IPS DF 4.7 (cell line): ENCODE results near the gene MB21D2.

Experiments
- DNase-seq: peaks from one replicate; pipeline ENCODE4 v3.0.0-alpha.2; 2013; ENCODE audit warnings: low spot score; ENCODE audit errors: extremely low read depth

MB21D2 gene

DNA sequence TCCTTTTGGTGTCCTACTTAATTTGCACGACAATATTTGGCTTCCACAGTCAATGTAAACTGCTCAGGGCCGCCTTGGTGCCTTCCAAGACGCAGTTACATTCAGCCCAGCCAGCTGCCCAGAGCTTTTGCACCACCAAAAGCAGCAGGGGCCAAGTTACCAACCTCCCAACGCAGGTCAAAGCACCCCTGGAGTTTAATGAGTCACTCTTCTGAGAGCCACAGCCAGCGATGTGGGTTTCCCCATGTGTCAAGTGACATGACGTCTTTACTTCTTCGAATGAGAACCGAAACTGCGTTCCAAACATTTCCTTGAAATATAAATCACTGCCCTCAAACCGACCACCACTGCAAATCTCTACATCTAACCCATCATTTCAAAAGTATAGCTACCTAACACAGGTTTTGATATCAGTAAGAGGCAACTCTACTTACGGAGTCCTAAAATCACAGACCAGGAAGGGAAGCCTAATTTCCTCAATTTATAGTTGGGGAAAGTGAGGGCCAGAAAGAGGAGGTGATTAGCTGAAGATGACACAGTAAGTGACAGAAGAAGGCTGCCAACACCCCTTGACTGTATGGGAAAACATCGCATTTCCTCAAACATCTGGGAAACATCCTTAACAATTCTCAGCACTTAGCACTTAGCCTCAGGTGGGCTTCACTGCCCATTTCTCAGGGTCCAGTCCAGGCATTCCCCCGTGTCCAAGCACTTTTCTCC, 24.5 kb downstream of the MB21D2 start:
- no peak for DNase-seq

DNA sequence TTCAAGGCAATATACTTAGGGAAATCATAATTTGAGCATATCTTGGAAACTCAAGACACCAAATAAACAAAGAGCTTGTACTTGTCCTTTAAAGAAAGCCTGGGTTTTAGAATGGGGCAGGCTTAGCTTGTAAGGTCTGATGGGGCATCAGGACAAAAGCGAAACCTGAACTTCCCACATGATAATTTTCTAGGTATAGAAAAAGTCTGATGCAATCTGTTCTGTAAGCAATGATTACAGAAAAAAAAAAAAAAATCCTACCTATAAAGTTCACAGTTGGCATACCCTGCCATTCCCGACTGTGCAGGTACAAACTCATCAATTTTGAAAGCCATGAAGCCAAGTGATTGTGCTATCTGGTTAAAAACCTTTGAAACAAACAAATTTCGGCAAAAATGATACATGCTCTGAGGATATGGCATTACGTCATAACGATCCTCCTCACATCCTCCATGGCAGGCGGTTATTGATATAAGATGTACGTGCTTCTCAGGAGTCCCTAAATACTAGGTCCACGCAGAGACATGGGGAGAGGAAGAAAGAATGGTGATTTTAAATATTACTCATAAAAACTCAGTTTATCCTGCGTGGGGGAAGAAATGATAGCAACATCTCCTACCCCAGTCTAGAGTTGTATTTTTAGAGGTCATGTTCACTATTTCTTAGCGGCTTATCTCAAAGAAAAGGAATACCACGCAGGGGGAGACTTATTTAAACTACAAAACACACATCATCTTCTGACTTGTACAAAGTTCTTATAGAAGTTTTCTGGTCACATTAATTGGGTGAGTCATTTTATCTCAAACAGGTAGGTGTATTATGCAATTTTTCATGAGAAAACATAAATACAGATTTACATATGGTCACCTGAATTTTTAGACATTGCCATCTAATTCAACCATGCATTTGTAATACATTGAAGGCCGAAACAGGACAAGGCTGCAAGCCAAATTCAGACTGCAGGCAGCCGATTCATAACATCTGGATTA, 27.0 kb downstream of the MB21D2 start:
- no peak for DNase-seq

DNA sequence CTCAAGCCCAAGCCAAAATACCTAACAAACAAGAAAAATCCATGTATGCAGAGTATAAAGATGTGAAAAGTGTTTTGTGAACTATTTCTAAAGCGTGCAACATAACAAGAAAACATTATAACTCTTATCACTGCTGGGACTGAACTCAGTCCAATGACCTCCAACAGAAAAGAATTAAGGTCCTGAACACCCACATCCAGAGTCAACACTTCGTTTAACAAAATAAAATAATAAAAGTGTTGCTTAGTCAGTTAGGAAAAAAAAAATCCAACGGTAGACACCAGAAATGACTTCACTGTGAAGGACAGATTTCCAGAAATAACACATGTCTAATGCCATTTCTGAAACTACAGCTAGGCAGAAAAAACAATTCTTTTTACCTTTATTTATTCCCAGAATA, 28.0 kb downstream of the MB21D2 start:
- no peak for DNase-seq

DNA sequence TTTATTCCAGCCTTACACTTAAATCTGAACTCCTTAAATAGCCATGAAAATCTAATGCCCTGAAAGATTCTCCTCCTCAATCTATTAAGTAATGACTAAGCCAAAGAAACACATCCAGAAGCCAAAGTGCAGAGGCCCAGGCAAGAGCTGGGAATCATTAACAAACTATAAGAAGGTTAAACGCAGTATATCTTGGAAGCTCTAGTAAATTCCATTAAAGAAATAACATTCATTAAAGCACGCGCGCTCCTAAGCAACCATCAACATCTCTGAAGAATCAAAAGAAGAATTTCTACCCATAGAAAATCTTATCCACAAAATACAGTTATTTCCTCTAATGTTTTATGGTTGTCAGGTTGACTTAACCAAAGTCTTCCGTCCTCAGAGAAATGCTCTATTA, 29.5 kb downstream of the MB21D2 start:
- DNase-seq: no peak

- DNase-seq: no peak
Measured at GRCh38 chr3:192887701-192888100, 30.0 kb downstream of the MB21D2 start.

DNA sequence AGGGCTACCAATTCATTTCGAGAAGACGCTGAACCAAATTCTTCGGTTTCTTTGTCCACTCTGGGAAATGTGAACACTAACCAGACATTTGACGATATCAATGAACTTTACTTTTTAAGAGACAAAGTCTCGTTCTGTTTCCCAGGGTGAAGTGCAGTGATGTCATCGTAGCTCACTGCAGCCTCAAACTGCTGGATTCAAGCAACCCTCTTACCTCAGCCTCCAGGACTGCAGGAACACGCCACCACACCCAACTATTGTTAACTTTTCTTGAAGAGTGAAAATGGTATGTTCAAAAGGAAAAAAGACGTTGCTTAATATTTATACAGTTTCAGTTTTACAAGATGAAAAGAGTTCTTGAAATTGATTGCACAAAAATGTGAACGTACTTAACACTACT, 30.6 kb downstream of the MB21D2 start:
- no peak for DNase-seq

GRCh38 chr3:192884777-192885773, 32.6 kb downstream of the MB21D2 start:
- no peak for DNase-seq

GRCh38 chr3:192883512-192883911, 34.1 kb downstream of the MB21D2 start:
- no peak for DNase-seq

DNA sequence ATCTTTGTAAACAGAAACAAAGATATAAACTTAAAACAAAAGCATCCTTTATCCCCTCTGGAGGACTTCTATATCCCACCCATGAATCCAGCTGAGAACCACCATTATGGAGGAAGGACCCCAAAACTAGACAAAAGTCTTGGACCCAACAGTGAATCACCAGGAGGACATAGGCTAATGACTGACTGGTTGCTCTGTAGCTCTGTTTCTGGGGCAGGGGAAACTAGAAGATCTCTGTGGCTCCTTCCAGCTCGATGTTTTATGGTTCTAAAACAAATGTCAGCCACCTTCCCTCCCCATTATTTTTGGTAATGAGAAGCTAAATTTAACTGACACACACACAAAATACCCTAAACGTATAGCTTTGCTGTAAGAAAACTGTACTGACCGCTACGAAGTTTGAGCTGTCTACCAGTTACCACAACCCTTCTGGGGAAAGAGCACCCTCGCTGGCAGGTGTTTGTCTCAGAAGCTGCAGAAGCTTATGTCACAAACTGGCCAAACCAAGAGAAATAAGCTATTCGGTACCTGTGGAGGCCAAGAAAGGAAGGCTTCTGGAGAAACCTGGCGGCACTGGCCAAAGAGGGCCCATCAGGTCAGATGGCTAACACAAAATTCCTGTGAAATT, 36.4 kb downstream of the MB21D2 start:
- no peak for DNase-seq

- DNase-seq: no peak
Measured at GRCh38 chr3:192880313-192880712, 37.3 kb downstream of the MB21D2 start.

DNA sequence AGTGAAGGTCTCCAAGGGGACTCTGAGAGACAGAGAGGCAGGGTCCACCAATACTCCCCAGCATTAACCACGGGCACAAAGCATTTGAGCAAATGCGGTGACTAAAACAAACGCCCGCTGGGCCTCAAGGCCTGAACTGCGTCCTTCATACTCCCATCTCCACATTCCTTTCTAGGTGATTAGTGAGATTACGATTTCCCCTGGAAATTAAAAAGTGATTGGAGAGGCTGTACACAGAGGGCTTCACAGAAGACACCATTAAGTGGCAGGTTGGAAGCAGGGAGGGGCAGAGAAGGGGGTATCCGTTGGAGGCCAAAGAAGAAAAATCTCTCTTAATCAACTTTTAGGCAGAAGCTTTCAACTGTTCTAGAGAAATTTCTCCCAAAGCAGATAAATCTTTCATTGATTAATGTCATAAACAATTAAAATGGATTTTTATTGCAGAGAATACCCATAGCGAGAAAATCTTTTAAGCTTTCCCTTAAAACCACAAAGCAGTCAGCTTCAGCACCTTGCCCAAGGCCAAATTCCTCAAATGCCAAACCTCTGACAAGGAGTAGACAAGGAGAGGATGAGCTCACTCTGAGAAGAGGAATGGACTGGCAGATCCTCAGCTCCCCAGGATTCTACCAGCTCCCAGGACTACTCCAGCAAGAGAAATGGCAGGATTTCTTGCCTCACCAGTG, 38.2 kb downstream of the MB21D2 start:
- DNase-seq: peak; percentile 76

- DNase-seq: no peak
Measured at GRCh38 chr3:192875971-192876565, 41.6 kb downstream of the MB21D2 start.

DNA sequence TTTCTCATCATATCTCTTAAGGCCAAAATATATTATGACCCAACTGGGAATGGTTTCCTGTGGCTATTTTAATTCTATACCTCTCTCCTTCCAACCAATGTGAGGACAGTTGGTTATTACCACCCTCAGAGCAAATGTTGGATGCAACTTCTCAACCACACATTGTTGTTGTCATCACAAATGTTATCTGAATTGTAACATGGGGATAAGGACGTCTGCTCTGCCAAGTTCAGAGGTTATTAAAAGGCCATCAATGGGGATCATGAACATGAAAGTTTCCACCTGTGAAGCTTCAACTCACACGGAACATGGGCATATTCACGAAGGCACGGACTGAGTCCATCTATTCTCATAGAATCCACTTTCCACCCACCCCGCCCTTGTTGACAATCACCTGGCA, 46.8 kb downstream of the MB21D2 start:
- no peak for DNase-seq

DNA sequence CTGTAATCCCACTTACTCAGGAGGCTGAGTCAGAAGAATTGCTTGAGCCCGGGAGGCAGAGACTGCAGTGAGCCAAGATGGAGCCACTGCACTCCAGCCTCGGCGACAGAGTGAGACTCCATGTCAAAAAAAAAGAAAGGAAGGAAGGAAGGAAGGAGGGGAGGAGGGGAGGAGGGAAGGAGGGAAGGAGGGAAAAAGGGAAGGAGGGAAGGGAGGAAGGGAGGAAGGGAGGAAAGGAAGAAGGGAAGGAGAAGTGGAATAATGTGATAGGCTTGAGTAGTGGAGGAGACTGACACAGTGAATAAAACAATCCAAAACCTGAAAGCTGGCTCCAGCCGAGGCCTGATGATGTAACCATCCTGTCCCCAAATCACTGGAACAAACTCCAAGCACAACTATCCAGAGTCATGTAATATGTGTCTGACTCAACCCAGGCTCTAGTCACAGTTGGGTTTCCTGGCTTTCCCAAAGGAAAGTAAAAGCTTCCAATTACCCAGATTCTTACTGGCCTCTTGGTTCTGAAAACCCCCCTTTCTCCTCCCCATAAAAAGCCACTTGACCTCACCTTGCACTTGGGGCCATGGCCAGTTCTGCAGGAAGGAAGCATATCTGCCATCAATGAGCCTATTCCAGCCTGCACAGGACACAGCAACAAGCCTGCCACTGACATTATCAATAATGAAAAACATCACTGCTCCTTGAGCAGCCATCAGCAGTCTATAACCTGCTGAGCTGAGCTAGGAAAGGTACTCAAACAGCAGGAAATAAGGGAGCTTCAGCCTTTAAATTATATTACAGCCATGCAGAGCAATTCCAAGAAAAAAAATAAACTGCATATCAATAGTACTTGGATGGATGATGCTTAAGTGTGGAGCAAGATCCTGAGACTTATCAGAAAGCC, 48.3 kb downstream of the MB21D2 start:
- DNase-seq: no peak

DNA sequence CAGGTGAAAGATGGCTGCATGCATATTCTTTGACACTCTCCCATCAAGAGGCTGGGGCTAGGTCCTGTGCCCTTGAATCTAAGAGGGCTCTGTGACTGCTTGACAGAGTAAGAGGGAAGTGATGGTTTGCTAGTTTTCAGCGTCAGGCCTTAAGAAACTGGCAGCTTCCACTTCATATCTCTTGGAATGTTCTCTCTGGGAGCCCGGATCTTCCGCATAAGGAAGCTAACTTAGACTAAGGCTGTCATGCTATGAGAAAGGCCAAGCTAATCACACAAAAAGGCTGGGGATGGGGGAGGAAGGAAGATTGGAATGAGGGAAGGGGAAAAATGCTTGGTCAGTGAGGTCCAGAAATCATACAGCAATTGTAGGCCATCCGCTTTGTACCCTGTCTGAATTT, 50.0 kb downstream of the MB21D2 start:
- no peak for DNase-seq

GRCh38 chr3:192866804-192867203, 50.9 kb downstream of the MB21D2 start:
- DNase-seq: no peak

- DNase-seq: no peak
Measured at GRCh38 chr3:192864941-192865340, 52.7 kb downstream of the MB21D2 start.

DNA sequence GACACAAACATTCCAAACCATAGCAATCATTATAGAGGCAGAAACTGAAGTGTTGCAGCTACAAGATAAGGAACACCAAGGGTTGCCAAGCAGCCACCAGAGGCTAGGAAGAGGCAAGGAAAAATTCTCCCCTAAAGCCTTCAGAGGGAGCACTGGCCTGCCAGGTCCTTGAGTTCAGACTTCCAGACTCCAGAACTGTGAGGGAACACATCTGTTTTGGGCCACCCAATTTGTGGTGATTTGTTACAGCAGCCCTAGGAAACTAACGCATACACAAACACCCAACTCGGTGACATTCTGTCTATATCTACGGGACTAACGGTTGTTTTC, 54.6 kb downstream of the MB21D2 start:
- no peak for DNase-seq
